ENCODE results near the gene BCL2L13.
A peak's percentile ranks its signal among the peaks of the same experiment; 100 is the strongest.

BCL2L13 gene, protein sequence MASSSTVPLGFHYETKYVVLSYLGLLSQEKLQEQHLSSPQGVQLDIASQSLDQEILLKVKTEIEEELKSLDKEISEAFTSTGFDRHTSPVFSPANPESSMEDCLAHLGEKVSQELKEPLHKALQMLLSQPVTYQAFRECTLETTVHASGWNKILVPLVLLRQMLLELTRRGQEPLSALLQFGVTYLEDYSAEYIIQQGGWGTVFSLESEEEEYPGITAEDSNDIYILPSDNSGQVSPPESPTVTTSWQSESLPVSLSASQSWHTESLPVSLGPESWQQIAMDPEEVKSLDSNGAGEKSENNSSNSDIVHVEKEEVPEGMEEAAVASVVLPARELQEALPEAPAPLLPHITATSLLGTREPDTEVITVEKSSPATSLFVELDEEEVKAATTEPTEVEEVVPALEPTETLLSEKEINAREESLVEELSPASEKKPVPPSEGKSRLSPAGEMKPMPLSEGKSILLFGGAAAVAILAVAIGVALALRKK

DNA sequence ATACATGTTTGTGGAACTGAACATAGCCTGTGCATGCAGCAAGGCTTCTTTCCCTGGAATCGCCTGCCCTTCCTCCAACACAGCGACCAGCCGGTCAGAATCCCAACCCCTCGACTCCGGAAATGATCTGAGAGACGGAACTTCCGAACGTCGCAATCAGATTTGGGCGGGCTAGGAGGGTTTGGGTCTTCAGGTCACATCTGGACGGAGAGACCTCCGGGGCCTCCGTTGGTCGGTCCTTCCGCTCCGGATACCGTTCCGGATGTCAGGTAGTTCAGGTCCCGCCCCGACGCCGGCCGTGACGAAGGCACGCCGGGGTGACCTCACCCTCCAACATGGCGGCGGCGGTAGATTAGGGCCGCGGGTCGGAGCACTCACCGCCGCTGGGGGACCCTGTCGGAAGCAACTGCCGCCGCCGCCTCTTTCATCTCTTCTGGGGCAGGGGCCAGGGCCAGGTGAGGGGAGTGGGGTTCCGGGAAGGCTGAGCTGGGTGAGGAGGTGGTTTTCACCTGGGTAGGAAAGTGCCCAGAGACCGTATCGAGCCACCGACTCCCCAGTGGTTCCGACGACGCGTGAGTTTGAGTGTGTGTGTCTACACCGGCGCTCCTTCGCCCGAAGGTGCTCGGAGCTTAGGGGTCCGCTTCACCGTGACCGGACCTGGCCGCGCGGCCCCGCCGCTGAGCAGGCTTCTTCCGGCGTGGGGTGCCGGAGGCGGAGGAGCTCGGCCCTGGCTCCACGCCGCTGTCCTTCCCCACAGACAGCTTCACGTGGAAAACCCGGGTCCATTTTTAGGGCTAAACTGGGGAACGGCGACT, at the start of gene BCL2L13:
Gene BCL2L13, plus strand, starts transcription at position 326 of the 815 bp plus-strand sequence. CDS start 16,955 bp downstream, outside the sequence.
- peak within 1 kb of the TSS; percentile 99 for H3K27ac ChIP-seq (ENCODE audit: low read depth, low read length)
- peak within 1 kb of the TSS; percentile 92 for H3K4me3 ChIP-seq (ENCODE audit: low read depth, low read length)
- H3K9ac ChIP-seq (ENCODE audit: low read depth, low read length): peak within 1 kb of the TSS; percentile 95
- H3K9me3 ChIP-seq (ENCODE audit: control insufficient read depth, insufficient read depth, low read length): no peaks in the 10 kb centered on the region
- H3K27me3 ChIP-seq (ENCODE audit: control insufficient read depth, insufficient read depth, low read length): no peaks in the 10 kb centered on the region
- peaks cover 8% of the 10 kb centered on the region; the same call in 1 of the 2 replicates for H3K36me3 ChIP-seq (ENCODE audit: control insufficient read depth, insufficient read depth, low read length)
- H3K4me1 ChIP-seq (ENCODE audit: control insufficient read depth, insufficient read depth, low read length): peaks cover 5% of the 10 kb centered on the region; the same call in 1 of the 2 replicates

DNA sequence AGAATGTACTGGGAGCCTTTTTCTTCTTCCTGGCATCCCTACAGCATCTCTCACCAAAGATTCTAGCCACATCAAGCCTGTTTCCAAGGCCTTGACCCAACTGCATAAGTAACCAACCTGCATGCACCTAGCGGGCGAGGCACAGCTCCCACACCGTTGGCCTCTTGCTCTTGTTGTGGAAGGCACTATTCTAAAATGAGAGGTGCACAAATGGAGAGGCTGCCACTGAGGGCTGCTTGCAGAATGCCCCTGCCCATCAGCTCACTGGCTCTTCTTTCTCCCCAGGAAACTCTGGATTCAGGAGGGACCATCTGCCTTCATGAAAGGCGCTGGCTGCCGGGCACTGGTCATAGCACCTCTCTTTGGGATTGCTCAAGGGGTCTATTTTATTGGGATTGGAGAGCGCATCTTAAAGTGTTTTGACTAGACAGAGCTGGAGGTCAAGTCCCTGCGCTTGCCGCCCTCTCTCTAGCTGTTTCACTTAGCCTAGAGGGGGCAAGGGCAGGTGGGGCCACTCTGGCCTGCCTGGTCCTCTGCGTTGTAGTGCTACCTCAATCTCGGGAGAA, 48.7 kb upstream of the BCL2L13 start:
- Histone ChIP-seq H3K36me3 (ENCODE audit: control insufficient read depth, insufficient read depth, low read length) (peaks cover 46% of the 10 kb centered on the region), H3K9ac (ENCODE audit: low read depth, low read length) (no peak overlapping the region), H3K4me3 (ENCODE audit: low read depth, low read length) (no peak overlapping the region), H3K4me1 (ENCODE audit: control insufficient read depth, insufficient read depth, low read length) (no peaks in the 10 kb centered on the region), H3K9me3 (ENCODE audit: control insufficient read depth, insufficient read depth, low read length) (no peaks in the 10 kb centered on the region), H3K27ac (ENCODE audit: low read depth, low read length) (no peak overlapping the region), H3K27me3 (ENCODE audit: control insufficient read depth, insufficient read depth, low read length) (no peaks in the 10 kb centered on the region)

DNA sequence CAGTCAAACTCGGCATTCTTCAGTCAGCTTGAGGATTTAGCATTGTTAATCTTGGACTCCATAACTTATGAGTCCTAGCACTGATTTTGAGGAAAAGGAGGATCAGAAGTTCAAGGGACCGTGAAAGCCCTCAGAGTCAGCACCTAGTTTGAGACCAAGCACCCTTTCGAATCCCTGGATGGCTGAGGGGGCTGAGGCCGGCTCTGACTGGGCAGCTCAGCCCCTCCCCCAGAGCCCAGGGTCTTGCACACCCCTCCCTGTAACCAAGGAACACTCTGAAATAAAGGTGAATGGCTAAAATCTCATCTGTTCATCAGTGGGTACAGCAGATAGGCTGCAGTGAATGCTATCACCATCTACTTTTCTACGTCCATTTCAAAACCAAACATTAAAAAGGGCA, 48.0 kb upstream of the BCL2L13 start:
- no peak overlapping the region for H3K27ac ChIP-seq (ENCODE audit: low read depth, low read length)
- no peak overlapping the region for H3K9ac ChIP-seq (ENCODE audit: low read depth, low read length)
- H3K9me3 ChIP-seq (ENCODE audit: control insufficient read depth, insufficient read depth, low read length): no peaks in the 10 kb centered on the region
- H3K27me3 ChIP-seq (ENCODE audit: control insufficient read depth, insufficient read depth, low read length): no peaks in the 10 kb centered on the region
- peaks cover 52% of the 10 kb centered on the region for H3K36me3 ChIP-seq (ENCODE audit: control insufficient read depth, insufficient read depth, low read length)
- no peaks in the 10 kb centered on the region for H3K4me1 ChIP-seq (ENCODE audit: control insufficient read depth, insufficient read depth, low read length)
- H3K4me3 ChIP-seq (ENCODE audit: low read depth, low read length): no peak overlapping the region

DNA sequence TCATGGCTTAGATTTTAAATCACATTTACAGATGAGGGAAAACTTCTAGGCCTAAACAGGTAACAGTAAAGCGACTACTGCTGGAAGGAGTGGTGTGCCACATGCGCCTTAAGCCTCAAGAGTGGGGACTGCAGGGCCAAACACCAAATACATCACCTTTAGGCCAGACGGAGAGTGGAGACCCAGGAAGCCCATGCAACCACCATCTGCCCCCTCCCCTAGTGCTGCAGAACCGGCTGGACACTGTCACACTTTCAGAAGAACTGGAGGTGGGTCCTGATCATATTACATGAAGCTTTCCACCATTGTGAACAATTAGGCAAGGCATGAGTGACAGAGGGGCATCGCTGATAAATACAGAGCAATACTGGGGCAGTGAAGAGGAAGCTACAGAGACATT, 46.4 kb upstream of the BCL2L13 start:
- peaks cover 64% of the 10 kb centered on the region for H3K36me3 ChIP-seq (ENCODE audit: control insufficient read depth, insufficient read depth, low read length)
- no peak overlapping the region for H3K4me3 ChIP-seq (ENCODE audit: low read depth, low read length)
- no peaks in the 10 kb centered on the region for H3K4me1 ChIP-seq (ENCODE audit: control insufficient read depth, insufficient read depth, low read length)
- H3K27me3 ChIP-seq (ENCODE audit: control insufficient read depth, insufficient read depth, low read length): no peaks in the 10 kb centered on the region
- no peak overlapping the region for H3K27ac ChIP-seq (ENCODE audit: low read depth, low read length)
- H3K9me3 ChIP-seq (ENCODE audit: control insufficient read depth, insufficient read depth, low read length): no peaks in the 10 kb centered on the region
- no peak overlapping the region for H3K9ac ChIP-seq (ENCODE audit: low read depth, low read length)

DNA sequence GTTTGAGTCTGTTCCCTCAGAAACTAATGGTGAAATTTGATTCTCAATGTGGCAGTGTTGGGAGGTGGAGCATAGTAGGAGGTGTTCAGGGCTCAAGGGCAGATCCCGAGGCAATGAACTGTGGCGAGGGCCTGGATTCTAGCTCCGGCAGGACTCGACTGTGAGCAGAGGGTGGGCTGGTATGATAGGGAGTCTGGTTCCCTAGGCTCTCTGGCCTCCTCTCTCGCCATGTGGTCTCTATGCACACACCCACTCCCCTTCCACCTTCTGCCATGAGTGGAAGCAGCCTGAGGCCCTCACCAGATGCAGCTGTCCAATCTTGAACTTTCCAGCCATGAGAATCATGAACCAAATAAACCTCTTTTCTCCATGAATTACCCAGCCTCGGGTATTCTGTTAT, 42.3 kb upstream of the BCL2L13 start:
- Histone ChIP-seq H3K4me1 (ENCODE audit: control insufficient read depth, insufficient read depth, low read length) (no peaks in the 10 kb centered on the region), H3K36me3 (ENCODE audit: control insufficient read depth, insufficient read depth, low read length) (peaks cover 86% of the 10 kb centered on the region), H3K4me3 (ENCODE audit: low read depth, low read length) (no peak overlapping the region), H3K9me3 (ENCODE audit: control insufficient read depth, insufficient read depth, low read length) (no peaks in the 10 kb centered on the region), H3K27ac (ENCODE audit: low read depth, low read length) (no peak overlapping the region), H3K9ac (ENCODE audit: low read depth, low read length) (no peak overlapping the region), H3K27me3 (ENCODE audit: control insufficient read depth, insufficient read depth, low read length) (no peaks in the 10 kb centered on the region)

DNA sequence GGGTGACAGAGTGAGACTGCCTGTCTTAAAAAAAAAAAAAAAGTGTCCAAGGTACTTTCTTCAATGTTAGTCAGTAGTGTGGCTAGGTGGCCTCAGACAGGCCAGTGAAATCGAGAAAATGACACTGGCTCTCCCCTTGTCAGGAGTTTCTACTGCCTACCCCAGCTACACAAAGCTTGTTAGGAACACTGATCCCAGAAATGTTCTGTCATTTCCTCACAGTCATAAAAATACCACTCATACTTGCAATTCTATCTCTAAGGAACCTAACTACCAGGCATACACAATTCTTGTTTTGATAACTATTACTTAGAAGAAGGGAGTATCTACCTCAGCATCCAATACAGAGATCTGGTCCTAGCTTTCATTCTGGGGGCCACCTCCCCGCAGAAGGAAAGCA, 41.3 kb upstream of the BCL2L13 start:
- Histone ChIP-seq H3K27me3 (ENCODE audit: control insufficient read depth, insufficient read depth, low read length) (no peaks in the 10 kb centered on the region), H3K27ac (ENCODE audit: low read depth, low read length) (no peak overlapping the region), H3K4me1 (ENCODE audit: control insufficient read depth, insufficient read depth, low read length) (no peaks in the 10 kb centered on the region), H3K9ac (ENCODE audit: low read depth, low read length) (no peak overlapping the region), H3K9me3 (ENCODE audit: control insufficient read depth, insufficient read depth, low read length) (no peaks in the 10 kb centered on the region), H3K4me3 (ENCODE audit: low read depth, low read length) (no peak overlapping the region), H3K36me3 (ENCODE audit: control insufficient read depth, insufficient read depth, low read length) (peaks cover 81% of the 10 kb centered on the region)

DNA sequence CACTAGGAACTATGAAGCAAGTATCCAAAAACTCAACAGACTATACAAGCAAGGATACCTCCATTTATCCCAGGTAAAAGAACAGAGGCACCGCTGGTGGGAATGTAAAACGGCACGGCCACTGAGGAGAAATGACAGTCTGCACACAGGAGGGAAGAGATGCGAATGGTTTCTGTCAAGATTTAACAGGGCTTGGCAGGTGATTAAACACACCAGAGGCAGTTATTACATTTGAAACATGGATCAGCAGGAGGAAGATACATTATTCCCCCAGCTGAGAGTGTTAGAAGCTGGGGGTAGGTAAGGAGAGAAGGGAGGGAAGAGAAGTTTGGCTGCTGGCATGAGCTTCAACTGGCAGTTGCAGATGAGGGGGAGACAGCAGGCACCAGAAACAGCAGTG, 40.2 kb upstream of the BCL2L13 start:
- peaks cover 72% of the 10 kb centered on the region for H3K36me3 ChIP-seq (ENCODE audit: control insufficient read depth, insufficient read depth, low read length)
- no peaks in the 10 kb centered on the region for H3K4me1 ChIP-seq (ENCODE audit: control insufficient read depth, insufficient read depth, low read length)
- H3K27me3 ChIP-seq (ENCODE audit: control insufficient read depth, insufficient read depth, low read length): no peaks in the 10 kb centered on the region
- H3K9ac ChIP-seq (ENCODE audit: low read depth, low read length): no peak overlapping the region
- H3K9me3 ChIP-seq (ENCODE audit: control insufficient read depth, insufficient read depth, low read length): no peaks in the 10 kb centered on the region
- no peak overlapping the region for H3K4me3 ChIP-seq (ENCODE audit: low read depth, low read length)
- H3K27ac ChIP-seq (ENCODE audit: low read depth, low read length): no peak overlapping the region

DNA sequence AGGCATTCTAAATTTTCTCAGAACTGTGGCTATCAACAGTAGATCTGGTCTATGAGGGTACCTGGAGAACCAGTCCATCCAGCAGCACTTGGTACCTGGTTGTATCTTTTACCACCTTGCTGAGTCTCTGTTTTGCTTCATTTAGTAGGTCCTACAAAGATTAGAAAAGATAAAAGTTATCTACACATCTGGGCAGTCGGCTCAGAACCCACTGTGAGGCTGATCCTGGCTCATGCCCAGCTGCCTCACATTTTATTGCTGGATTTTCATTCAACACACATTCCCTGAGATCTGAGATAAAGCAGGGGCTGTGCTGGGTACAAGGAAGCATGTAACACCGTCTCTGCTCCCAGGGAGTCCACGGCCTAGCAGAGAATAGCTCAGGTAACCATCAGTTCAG, 37.5 kb upstream of the BCL2L13 start:
- peaks cover 59% of the 10 kb centered on the region for H3K36me3 ChIP-seq (ENCODE audit: control insufficient read depth, insufficient read depth, low read length)
- H3K9me3 ChIP-seq (ENCODE audit: control insufficient read depth, insufficient read depth, low read length): no peaks in the 10 kb centered on the region
- H3K27ac ChIP-seq (ENCODE audit: low read depth, low read length): no peak overlapping the region
- H3K9ac ChIP-seq (ENCODE audit: low read depth, low read length): no peak overlapping the region
- no peak overlapping the region for H3K4me3 ChIP-seq (ENCODE audit: low read depth, low read length)
- no peaks in the 10 kb centered on the region for H3K27me3 ChIP-seq (ENCODE audit: control insufficient read depth, insufficient read depth, low read length)
- no peaks in the 10 kb centered on the region for H3K4me1 ChIP-seq (ENCODE audit: control insufficient read depth, insufficient read depth, low read length)

DNA sequence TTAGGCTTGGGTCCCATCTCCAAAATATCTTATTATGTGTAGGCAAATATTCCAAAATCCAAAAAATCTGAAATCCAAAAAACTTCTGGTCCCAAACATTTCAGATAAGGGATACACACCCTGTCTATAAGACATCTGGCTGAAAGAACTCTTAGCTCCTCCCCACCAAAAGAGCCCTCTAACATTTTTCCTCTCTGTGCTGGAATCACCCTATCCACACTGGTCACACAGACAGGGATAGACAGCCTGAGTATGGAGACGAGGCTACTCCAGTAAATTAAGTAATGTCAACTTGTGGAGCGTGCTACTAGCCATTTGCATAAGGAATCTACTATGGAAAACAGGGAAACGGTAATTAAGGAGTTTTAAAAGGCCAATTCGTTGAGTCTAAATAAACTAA, 34.9 kb upstream of the BCL2L13 start:
- Histone ChIP-seq H3K27me3 (ENCODE audit: control insufficient read depth, insufficient read depth, low read length) (no peaks in the 10 kb centered on the region), H3K4me3 (ENCODE audit: low read depth, low read length) (no peak overlapping the region), H3K4me1 (ENCODE audit: control insufficient read depth, insufficient read depth, low read length) (no peaks in the 10 kb centered on the region), H3K36me3 (ENCODE audit: control insufficient read depth, insufficient read depth, low read length) (peaks cover 57% of the 10 kb centered on the region), H3K9me3 (ENCODE audit: control insufficient read depth, insufficient read depth, low read length) (no peaks in the 10 kb centered on the region), H3K9ac (ENCODE audit: low read depth, low read length) (no peak overlapping the region), H3K27ac (ENCODE audit: low read depth, low read length) (no peak overlapping the region)

DNA sequence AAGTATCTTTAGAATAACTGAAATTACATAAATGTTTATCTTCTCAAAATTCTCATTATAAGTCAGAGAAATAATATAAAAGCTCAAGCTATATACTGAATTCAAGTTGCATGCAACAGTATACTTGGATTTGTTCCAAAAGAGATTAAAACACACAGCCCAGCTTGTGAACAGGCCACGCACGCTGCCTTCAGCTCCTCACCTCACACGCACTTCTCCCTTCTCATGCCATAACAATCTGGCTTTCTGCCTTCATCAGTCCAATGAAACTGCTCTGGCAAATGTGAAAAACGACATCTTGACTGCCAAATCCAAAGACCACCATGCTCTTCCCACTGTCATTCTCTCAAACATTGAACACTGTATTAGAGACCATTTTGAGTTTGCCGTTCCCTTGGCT, 32.1 kb upstream of the BCL2L13 start:
- no peak overlapping the region for H3K27ac ChIP-seq (ENCODE audit: low read depth, low read length)
- H3K9me3 ChIP-seq (ENCODE audit: control insufficient read depth, insufficient read depth, low read length): no peaks in the 10 kb centered on the region
- H3K36me3 ChIP-seq (ENCODE audit: control insufficient read depth, insufficient read depth, low read length): peaks cover 51% of the 10 kb centered on the region
- no peak overlapping the region for H3K4me3 ChIP-seq (ENCODE audit: low read depth, low read length)
- no peaks in the 10 kb centered on the region for H3K27me3 ChIP-seq (ENCODE audit: control insufficient read depth, insufficient read depth, low read length)
- H3K4me1 ChIP-seq (ENCODE audit: control insufficient read depth, insufficient read depth, low read length): no peaks in the 10 kb centered on the region
- no peak overlapping the region for H3K9ac ChIP-seq (ENCODE audit: low read depth, low read length)
